ENCODE measurements around the gene MAN2A2.
A peak's percentile ranks its signal among the peaks of the same experiment; 100 is the strongest.
"Not testable (repeated sequence)": the region's sequence is repeated elsewhere in the genome, so short reads cannot be mapped to it uniquely, and the experiment has no call there.

Gene MAN2A2

DNA sequence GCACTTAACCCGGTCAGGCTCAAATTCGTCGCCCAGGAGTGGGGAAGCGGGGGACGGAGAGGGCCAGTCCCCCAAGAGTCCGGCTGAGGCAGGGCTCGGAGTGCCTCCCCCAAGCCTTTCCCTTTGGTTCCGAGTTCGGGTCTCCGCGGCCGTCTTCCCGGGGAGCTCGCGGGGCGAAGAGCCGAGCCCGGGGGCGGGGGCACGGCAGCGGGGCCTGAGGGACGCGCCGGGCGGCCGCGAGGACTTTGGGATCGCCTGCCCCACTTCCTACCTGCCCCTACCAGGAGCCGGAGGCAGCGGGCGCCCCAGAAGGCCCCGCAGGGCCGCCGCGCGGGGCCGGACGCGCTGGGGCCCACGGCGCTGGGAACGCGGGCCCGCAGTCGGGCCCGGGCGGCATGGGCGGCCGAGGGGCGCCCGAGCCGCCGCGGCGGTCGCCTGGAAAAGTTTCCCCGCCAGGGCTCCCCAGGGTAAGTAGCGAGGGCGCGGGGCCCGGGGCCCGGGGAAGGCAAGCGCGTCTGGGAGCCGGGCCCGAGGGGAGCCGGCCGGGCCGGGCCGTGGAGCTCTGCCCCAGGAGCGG lies 31.9 kb upstream of the MAN2A2 start:
- TF ChIP-seq CTCF (IDR thresholded peaks at IDR 0.05; ENCODE audit: extremely low read depth, insufficient read depth, missing control alignments) = no peak
- peak; percentile 65 for DNase-seq (ENCODE audit: low spot score)
- in situ Hi-C loops (cut with MboI; ENCODE audit: low pct_unique_long_range_greater_than_20kb, low sequenced_read_pairs, unreplicated experiment) = no loop called here

DNA sequence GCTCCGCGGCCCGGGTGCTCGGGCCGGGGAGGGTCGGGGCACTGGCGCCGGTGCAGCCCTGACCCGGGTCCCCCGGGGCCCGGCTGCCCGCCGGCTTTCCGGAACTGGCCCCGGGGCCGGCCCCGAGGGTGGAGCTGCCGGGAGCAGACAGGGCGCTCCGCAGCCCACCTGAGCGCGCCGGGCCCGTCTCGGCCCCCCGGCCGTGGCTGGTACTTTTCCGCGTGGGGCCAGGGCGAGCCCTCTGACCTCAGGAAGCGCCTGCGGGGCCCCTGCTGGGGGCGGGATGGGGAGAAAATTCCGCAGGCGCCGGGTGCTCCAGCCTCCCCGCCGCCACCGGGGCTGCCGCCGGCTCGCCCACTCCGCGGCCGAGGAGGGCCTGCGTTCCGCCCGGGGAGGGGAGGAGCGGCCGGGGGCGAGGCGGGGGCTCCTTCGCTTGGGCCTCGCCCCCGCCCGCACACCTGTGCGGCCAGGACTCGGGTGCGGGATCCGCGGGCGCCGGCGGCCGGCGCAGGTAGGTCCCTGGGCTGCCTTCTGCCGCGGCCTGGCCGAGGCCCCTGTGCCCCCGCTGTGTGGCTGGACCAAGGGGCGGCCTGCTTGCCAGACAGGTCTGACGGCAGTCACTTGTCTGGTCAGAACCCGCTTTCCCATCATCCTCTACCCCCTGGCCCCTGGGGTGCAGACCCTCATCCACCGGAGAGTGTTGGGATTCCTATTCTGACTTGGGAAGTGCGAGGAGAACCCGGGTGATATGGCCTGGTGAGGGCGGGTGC lies 31.2 kb upstream of the MAN2A2 start:
- TF ChIP-seq CTCF (IDR thresholded peaks at IDR 0.05; ENCODE audit: extremely low read depth, insufficient read depth, missing control alignments) = no peak
- DNase-seq (ENCODE audit: low spot score) = peak; percentile 65
- in situ Hi-C loops (cut with MboI; ENCODE audit: low pct_unique_long_range_greater_than_20kb, low sequenced_read_pairs, unreplicated experiment) = no loop called here

DNA sequence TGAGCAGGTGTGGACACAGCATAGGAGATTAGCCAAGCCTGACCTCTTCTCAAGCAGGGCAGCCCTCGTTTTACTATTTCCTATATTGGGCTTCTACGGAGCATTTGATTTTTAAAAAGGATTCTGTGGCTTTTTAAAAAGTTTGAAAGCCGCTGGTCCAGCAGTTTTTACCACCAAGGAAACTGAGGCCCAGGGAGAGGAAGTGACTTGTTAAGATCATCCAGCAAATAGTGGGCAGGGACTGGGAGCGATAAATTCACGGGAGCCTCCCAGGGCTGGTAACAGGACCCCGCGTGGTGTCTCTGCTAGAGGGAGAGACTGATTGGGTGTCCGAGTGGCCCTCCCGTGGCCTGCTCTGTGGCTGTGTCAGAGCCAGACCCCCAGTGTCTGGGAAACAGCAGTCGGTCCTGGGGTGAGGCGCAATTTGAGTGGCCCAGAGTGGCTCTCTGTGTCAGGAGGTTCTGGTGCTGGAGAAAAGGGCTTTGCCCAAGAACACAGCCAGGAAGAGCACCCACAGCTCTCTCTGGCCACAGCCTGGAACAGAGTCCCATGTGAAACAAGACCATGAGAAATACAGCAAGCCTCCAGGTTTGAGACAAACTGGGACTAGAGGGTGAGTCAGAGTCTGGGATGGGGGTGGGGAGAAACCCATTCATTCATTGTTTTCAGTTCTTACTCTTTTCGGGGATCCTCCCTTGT lies 30.5 kb upstream of the MAN2A2 start:
- in situ Hi-C loops (cut with MboI; ENCODE audit: low pct_unique_long_range_greater_than_20kb, low sequenced_read_pairs, unreplicated experiment) = no loop called here
- peak; percentile 72 for DNase-seq (ENCODE audit: low spot score)
- TF ChIP-seq CTCF (IDR thresholded peaks at IDR 0.05; ENCODE audit: extremely low read depth, insufficient read depth, missing control alignments) = no peak

DNA sequence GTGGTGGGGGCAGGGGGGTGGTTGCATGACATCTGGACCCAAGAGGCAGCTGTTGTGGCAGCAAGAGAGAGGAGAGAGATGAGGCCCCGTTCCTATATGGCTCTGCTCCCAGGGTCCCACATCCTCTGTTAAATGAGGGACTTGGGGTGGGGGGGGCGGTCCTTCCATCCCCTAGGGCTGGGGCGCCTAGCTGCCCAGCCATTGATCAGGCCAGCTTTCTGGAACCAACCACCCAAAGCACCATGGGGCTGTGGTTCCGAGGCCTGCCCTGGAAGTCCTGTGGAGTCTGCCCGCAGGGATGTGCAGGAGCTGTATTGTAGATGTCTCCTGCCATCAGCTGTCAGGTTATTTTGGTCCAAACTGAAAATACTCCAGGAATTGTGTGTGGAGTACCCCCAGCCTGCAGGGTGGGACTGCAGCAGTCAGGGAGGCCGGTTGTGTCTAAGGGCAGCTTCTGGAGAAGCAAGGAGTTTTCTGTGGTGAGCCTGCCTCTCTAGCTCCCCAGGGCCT lies 29.6 kb upstream of the MAN2A2 start:
- in situ Hi-C loops (cut with MboI; ENCODE audit: low pct_unique_long_range_greater_than_20kb, low sequenced_read_pairs, unreplicated experiment) = no loop called here
- no peak for TF ChIP-seq CTCF (IDR thresholded peaks at IDR 0.05; ENCODE audit: extremely low read depth, insufficient read depth, missing control alignments)
- DNase-seq (ENCODE audit: low spot score) = no peak

DNA sequence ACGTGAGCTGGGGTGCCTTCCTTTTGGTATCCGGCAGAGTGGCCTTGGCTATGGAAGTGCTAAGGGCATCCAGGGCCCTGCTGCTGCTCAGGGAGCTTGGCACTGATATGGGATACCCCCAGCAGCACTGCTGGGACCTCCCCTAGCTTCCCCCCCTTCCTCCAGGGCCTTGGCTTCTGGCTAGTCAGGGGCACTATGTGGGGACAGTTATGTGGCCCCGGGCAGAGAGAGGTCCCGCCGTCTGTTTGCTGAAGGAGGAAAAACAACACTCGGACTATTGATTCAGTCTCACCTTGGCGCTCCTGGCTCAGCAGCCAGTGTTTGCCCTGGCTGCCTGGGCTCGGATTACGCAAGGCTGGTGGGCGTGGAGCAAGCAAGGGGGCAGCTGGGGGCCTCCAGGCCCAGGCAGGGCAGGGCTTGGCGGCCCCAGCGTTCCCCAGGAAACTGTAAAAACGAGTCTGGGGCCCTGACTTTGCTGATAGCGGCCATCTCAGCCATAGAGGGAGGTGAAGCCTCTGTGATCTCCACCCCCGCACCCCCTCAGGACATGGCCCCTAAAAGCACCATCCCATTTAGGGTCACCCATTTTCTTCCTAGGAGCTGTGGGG lies 29.0 kb upstream of the MAN2A2 start:
- no peak for DNase-seq (ENCODE audit: low spot score)
- in situ Hi-C loops (cut with MboI; ENCODE audit: low pct_unique_long_range_greater_than_20kb, low sequenced_read_pairs, unreplicated experiment) = no loop called here
- TF ChIP-seq CTCF (IDR thresholded peaks at IDR 0.05; ENCODE audit: extremely low read depth, insufficient read depth, missing control alignments) = no peak

DNA sequence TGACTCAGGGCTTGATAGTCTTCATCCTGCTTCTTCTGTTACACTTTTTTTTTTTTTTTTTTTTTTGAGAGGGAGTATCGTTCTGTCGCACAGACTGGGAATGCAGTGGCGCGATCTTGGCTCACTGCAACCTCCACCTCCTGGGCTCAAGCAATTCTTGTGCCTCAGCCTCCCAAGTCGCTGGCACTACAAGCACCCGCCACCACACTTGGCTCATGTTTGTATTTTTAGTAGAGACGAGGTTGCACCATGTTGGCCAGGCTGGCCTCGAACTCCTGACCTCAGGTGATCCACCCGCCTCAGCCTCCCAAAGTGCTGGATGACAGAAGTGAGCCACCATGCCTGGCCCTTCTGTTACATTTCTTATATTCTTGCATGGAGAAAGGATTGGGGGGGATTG lies 28.1 kb upstream of the MAN2A2 start:
- in situ Hi-C loops (cut with MboI; ENCODE audit: low pct_unique_long_range_greater_than_20kb, low sequenced_read_pairs, unreplicated experiment) = loop anchor here (25.0 kb wide), 1 partner anchor 563 kb away; no protein-coding TSS in a partner anchor
- DNase-seq (ENCODE audit: low spot score) = not testable (repeated sequence)

All from GM13977 (cell line).